Suppressor macrophage treated with lipopolysaccharide for 1 hour (primary cell): ENCODE measurements around the gene OR3A3.
"Not testable (repeated sequence)": the region's sequence is repeated elsewhere in the genome, so short reads cannot be mapped to it uniquely, and the experiment has no call there.

Source experiments
- DNase-seq, 3 donors: peaks; one replicate each; pipeline ENCODE4 v3.0.0-alpha.2; 2020 to 2022

The OR3A3 gene

DNA sequence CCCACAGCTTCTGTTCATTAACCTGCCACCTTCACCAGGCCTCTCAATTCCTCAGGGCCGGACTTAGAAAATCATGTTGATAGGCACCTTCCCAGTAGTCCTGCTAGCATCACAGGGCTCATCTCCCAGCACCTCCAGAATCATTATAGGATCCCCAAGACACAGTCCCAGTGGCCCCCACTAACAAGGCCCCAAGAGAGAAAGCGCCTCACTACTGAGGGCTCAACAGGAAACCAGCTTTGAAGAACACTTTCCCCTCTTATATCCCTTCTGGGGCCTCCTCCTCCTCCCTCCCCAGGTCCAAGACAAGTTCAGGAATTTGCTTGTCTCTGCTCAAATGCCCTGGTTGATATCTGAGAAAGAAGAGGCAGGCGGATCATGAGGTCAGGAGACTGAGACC, at the start of gene OR3A3:
OR3A3 (plus strand) TSS at position 301 of the 400 bp plus-strand sequence.
- DNase-seq, result no peak

DNA sequence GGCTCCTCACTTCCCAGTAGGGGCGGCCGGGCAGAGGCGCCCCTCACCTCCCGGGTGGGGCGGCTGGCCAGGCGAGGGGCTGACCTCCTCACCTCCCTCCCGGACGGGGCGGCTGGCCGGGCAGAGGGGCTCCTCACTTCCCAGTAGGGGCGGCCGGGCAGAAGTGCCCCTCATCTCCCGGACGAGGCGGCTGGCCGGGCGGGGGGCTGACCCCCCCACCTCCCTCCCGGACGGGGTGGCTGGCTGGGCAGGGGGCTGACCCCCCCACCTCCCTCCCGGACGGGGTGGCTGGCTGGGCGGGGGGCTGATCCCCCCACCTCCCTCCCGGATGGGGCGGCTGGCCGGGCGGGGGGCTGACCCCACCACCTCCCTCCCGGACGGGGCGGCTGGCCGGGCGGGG, 40.0 kb upstream of the OR3A3 start:
- DNase-seq, result not testable (repeated sequence)

DNA sequence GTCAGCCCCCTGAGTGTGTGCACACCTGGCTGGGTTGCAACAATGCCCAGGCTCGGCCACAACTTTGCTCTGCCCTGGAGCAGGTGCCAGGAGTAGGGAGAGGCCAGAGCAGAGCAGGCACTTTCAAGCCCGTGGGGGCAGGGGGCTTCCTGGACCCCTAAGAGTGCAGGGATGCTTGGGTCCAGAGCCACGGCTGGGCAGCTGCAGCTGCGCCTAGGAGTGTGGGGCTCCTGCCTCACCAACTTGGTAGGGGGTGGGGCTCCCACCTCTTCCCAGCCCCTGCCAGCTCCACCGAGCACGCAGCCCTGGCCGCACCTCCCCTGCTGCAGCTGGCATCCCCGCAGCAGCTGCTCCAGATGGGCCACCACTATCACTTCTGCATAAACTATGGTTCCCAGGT, 32.8 kb upstream of the OR3A3 start:
- no peak for DNase-seq

DNA sequence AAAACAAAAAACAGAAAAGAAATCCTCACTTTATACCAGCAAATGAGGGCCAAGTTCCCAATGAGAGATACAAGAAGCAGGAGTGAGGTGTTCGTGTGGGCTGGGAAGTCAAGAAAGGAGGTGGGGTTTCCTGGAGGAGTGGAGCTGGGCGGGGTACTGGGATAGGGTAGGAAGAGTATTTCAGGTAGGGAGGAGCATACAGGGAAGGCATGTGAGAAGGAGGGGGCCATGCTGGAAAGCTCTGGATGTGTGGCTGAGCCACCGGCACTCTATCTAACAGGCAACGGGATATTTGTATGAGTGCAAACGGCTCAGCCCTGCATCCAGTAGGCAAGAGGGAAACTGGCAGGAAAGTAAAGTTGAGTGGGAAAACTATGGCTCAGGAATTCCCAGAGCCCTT, 29.2 kb upstream of the OR3A3 start:
- DNase-seq, result no peak

DNA sequence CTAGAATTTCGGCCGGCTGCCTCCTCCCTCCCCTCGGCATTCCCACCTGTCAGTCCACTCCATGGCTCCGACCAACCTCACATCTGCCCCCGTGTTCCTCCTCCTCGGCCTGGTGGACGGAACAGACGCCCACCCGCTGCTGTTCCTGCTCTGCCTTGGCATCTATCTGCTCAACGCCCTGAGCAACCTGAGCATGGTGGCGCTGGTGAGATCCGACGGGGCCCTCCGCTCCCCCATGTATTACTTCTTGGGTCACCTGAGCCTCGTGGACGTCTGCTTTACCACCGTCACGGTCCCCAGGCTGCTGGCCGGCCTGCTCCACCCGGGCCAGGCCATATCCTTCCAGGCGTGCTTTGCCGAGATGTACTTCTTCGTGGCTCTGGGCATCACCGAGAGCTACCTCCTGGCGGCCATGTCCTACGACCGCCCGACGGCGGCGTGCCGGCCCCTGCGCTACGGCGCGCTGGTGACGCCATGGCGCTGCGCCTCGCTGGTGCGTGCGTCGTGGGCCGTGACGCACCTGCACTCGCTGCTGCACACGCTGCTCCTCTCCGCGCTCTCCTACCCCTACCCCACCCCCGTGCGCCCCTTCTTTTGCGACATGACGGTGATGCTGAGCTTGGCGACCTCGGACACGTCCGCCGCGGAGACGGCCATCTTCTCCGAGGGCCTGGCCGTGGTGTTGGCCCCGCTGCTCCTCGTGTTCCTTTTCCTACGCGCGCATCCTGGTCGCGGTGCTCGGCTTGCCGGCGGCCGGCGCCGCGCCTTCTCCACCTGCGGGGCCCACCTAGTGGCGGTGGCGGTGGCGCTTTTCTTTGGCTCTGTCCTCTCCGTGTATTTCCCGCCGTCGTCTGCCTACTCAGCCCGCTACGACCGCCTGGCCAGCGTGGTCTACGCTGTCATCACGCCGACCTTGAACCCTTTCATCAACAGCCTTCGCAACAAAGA, 25.0 kb upstream of the OR3A3 start, which contains the start of gene OR3A2:
OR3A2 (minus strand) TSS at position 440 of the 948 bp plus-strand sequence.
- DNase-seq, result peak in 1 of 3 donors; percentile 13

DNA sequence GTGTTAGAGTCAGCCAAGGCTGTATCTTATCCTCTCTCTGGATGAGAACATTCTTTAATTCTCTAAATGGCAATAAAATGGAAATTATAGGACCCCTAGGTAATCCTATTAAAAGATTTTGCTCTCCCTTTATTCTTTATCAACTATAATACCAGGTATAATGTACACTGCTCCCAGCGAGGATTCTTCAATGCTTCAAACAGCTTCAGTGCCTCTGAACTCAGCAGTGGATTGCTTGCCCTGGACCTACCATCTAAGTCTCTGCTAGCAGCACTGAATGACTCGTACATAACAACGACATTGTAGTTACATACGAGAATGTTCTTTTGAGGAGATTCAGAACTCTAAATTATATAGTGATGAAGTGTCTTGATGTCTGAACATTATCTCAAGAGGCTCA, 21.4 kb upstream of the OR3A3 start:
- no peak for DNase-seq

DNA sequence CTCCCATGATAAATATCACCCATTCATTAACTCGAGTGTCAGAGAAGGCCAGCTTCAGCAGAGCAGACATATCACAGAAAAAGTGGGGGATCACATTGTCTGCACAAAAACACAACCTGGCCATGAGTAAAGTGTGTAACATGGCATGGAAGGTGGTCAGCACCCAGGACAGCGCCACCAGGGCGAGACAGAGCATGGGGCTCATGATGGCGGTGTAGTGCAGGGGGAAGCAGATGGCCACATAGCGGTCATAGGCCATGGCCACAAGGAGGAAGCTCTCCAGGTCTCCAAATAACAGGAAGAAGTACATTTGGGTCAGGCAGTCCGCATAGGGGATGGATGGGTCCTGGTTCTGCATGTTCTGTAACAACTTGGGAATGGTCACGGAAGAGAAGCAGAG, 13.4 kb upstream of the OR3A3 start:
- DNase-seq, result peak in 2 of 3 donors; percentile 17 to 36

DNA sequence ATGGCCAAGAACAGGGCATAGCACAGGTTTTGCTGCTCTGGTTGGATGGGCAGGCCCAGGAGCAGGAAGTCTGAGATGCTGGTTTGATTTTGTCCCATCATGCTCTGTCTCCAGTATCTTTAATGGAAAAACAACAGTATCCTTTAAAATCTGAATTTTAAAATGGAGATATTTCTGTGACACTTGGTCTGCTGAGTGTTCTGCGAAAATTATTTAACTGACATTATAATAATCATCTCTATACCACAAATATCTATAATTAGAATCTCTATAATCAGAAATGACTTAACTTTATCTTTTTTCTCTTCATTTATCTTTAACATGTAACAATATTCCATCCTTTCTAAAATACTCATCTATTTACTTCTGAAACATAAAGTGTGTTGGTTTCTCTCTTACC, 12.9 kb upstream of the OR3A3 start, which contains the start of gene OR1E1:
OR1E1 (minus strand) TSS at position 101 of the 400 bp plus-strand sequence; CDS start at position 101, 0 bp downstream.
- no peak for DNase-seq

DNA sequence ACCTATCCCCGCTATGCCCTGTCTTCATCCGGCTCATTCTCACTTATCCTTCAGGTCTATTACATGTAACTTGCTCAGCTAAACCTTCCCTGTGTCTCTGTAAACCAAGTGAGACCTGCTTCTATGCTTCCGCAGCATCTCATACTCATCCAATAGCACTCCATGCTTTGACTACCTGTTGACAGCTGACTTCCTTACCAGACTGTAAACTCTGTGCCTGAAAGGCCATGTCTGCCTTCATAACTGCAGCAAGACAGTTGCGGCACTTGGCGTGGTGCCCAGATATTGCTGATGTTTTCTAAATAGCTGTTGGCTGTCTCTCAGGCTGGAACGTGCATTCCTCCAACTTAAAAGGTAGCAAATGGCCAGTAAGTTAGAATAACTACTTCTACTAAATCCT, 11.1 kb upstream of the OR3A3 start:
- DNase-seq, result no peak

DNA sequence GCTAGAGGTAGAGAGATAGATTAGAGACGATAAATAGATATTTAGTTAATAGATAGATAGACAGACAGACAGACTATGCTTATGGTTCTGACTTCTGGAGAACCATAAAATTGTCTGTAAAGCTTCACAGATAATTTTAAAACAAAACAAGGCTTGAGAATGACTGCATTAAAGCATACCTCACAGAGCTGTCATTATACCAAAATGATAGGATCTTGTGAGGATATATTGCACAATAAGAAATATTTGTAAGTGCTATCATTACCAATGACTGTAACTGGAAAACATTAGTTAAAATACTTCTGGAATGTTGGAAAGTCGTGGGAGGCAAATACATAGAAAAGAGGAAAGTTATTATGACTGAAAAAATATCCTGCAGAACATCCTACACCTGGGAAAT, 9.4 kb upstream of the OR3A3 start:
- DNase-seq, result no peak

DNA sequence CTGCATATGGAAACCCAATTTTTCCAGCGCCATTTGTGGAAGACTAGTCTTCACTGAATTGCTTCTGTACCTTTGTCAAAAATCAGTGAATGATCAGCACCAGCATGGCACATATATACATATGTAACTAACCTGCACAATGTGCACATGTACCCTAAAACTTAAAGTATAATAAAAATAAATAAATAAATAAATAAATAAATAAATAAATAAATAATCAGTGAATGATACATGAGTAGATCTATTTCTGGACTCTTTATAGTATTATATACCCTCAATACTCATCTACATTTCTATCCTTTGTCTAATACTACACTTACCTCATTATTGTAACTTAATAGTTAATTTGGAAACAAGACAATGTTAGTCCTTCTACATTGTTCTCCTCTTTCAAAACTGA, 7.3 kb upstream of the OR3A3 start:
- DNase-seq, result not testable (repeated sequence)

DNA sequence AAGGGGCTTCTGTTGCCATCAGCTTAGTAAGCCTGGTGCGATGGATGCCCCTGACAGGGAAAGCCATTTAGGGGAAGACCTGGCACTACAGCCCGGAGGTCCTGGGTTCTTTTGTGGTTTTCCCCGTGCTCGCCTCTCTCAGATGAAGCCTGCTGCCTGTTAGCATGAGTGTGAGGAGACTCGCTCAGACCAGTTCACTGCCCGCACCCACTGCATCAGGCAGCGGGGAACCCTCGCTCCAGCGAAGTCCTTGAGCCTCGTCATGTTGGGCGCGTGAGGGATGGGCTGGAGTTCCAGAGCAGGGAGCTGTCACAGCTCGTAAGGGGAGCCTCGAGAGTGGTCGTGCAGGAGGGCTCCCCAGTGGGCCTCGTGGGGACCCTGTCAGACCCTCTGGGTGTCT, 1.0 kb downstream of the OR3A3 start:
- DNase-seq, result not testable (repeated sequence)

DNA sequence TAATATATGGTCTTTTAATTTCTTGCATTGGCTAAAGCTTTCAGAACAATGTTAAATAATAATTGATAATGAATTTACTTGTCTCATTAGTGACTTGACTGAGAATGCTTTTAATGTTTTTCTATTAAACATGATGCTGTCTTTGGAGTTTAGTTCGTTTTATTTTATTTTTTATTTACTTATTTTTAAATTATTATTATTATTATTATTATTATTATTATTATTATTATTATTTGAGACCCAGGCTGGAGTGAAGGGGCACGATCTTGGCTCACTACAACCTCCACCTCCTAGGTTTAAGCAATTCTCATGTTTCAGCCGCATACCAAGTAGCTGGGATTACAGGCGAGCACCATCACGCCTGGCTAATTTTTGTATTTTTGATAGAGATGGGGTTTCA, 4.4 kb downstream of the OR3A3 start:
- DNase-seq, result no peak

DNA sequence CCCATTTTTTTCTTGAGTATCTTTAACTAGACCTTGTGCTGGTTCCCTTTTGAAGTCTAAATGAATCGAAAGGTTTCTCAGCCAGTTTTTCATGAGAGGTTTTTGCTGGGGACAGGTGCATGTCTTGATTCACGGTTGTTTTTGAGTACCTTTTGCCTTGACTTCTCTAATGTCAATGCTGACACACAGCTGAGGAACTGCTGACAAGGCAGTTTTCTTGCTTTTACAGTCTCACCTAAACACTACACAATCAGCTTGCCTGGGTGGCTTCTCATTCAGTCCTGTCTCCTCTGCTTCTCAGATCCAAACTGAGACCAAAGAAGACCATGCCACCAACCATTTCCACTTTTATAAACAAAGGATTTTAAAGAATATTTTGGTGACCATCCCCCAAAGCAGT, 7.1 kb downstream of the OR3A3 start:
- no peak for DNase-seq

DNA sequence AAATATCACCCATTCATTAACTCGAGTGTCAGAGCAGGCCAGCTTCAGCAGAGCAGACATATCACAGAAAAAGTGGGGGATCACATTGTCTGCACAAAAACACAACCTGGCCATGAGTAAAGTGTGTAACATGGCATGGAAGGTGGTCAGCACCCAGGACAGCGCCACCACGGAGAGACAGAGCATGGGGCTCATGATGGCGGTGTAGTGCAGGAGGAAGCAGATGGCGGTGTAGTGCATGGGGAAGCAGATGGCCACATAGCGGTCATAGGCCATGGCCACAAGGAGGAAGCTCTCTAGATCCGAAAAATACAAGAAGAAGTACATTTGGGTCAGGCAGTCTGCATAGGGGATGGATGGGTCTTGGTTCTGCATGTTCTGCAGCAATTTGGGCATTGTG, 22.0 kb downstream of the OR3A3 start:
- DNase-seq, result peak; percentile 48 to 63 (median 62)

DNA sequence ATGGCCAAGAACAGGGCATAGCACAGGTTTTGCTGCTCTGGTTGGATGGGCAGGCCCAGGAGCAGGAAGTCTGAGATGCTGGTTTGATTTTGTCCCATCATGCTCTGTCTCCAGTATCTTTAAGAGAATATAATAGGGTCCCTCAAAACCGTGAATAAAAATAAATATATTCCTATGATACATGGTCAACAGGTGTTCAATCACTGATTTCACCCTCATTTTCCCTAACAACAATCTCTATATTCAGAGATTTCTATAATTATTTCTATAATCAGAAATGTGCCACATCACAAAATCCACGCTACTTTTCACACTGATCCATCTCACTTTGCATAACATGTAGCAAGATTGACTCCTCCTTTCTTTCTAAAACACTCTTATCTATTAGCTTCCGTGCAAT, 22.6 kb downstream of the OR3A3 start, which contains the start of gene OR1E2:
OR1E2 (minus strand) TSS at position 101 of the 400 bp plus-strand sequence; CDS start at position 101, 0 bp downstream.
- no peak for DNase-seq

DNA sequence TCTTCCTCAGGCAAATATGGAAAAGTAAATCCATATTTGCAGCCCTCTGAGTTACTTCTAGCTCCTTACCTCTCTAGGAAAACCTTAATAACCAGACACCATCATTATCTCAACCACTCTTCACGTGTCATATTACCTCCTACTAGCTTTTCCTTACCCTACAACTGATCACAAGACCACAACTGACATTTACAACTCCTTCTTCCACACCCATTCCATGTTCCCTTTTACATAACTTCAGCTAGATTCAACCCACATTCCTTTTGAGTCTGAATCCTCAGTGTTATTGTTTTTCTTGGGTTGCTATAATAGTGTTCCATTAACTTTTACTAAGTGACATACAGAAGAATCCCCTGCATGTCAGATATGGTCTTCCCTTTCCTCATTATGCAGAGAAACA, 27.2 kb downstream of the OR3A3 start:
- DNase-seq, result no peak

DNA sequence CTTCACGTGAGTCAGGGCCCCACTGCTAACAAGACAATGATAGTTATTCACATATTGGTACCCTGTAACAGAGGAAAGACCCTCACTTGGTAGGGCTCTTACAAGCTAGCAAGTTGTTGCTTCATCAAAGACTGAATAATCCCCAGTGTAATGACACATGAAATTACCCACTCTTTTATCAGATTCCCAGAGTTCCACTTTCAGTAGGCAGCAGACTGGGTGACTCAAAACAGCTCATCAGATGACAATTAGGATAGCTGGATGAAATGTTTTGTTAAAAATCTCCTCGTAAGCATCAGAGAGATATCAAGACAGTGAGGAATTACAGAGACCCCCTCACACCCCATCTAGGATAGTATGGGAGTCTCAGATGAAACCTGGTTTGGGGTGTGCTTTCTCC, 29.3 kb downstream of the OR3A3 start:
- peak in 1 of 3 donors; percentile 30 for DNase-seq

DNA sequence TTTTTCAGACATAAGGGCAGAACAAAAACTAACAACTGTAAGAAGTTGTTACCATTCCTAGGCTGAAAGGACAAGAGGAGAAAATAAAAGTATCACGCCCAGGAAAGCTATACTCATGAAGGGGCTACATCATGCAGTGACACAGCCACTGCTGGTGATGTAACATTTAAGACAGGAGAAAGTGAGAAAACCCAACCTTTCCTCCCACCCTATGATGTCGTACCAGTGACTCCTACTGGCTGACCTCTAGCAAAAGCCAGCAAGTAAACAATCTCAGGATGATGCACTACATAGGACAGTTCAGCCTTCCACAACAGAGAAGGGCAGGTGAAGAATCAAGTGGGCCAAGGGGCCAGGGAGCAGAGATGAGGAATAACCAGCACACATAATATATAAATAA, 36.5 kb downstream of the OR3A3 start:
- DNase-seq, result peak; percentile 50 to 65 (median 60)

DNA sequence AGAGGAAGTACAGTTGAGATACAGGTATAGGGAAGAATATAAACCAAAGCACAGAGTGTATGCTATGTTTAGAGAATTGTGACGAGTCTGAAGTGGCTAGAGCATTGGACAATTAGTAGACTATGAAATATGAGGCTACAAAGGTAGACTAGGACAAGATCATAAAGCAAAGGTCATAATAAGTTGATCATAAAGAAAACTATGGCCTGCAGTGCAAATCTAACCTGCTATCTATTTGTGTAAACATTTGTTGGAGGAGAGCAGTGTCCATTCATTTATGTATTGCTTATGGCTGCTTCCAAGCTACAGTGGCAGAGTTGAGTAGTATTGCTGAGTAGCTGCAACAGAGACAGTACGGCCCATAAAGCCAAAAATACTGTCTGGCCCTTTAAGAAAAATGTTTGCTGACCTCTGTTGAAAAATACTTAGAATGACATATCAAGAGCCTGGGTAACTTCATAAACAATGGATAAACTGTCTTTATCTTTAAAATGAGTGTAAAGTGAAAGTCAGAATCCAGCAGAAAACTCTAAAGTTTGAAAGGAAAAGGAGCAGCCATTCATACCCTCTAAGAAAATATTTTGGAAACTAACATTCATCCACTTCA, 37.0 kb downstream of the OR3A3 start:
- no peak for DNase-seq

DNA sequence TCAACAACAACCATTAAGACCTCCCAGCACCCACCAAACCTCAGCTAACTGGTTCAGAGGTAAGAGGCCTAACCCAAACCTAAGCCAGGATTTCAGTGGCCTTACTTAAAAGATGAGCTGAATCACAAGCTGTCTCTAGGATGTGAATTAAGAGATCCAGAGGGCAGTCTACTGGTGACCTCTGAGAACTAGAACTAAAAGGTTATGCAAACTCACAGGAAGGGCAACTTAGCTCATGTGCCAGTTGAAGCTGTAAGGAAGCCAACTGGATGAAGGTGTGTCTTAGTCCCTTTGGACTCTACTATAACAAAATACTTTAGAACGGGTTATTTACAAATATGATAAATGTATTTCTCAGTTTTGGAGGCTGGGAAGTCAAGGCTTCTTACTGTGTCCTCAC, 55.2 kb downstream of the OR3A3 start:
- not testable (repeated sequence) for DNase-seq

DNA sequence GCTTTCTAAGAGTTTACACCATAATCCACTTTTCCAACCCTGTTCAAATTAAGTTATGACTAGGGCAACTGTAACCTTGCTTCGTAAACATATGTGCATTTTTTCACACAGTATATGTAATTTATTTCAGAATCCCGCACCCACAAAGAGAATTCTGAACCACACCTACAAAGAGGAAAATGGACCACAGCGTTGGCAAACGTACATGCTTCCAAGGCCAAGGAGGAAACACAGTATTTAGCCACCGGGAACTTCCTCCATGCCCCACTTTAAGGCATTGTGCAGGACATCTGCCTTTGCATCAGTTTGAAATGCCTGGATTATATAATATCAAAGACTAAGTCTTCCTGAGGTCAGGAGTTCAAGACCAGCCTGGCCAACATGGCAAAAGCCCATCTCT, 58.4 kb downstream of the OR3A3 start:
- DNase-seq, result no peak

DNA sequence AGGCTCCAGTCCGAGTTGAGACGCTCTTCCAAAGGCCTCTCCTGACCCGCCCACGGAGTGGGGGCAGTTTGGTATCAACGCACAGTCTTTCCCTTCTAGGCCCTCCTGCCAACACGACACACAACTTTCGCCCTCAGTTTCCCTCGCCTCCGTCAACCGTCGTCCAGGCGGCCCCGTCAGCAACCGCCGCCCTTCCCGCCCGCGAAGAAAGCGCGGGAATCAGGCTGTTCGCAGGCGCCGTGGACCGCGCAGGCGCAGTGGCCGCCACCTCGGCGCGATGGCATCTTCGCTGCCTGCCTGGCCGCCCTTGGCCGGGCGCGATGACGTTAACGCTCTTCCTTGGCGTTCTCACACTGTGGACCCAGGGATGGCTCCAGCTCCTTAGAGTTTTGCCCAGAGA, 60.4 kb downstream of the OR3A3 start, which contains the start of gene SPATA22:
SPATA22 (minus strand) TSS at position 221 of the 400 bp plus-strand sequence. CDS start 2,494 bp downstream, outside the sequence.
- no peak for DNase-seq

DNA sequence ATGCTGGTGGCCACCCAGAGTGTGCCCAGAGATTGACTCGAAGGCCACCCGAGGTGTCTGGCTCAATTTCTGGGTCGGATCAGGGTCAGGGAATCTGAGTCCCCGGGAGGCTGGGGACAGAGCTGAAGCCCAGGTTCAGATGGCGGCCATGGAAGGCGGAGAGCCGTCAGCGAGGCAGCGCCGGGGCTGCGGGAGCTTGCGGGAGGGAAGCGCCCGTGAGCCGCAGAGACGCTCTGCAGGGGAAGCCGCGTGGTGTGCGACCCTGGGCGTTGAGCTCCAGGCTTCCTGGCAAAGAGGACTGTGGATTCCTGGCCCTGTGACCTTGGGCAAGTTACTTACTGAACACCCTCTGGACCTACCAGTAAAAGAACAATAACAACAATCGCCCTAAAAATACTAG, 61.0 kb downstream of the OR3A3 start:
- DNase-seq, result no peak
